ENCODE measurements around the gene TLE2.

Gene TLE2

GRCh38 chr19:2984215-2984528, 44.9 kb downstream of the TLE2 start:
- DNase-seq (ENCODE audit: low spot score): no peak
- peak overlapping the region; percentile 100 for H3K27ac ChIP-seq
- CTCF ChIA-PET: no interaction called here
- TF ChIP-seq CTCF (conservative IDR thresholded peaks at IDR 0.05; ENCODE audit: low read depth): no peak
- POLR2A ChIA-PET (ENCODE audit: low non-redundant PET): no interaction called here

GRCh38 chr19:2983351-2984214, 45.5 kb downstream of the TLE2 start:
- ChIA-PET CTCF (interaction anchor here (0.5 kb wide), 1 partner anchor 93 kb away, joined by 4 read pairs; no protein-coding TSS in a partner anchor), POLR2A (ENCODE audit: low non-redundant PET) (no interaction called here)
- peak; percentile 71 for DNase-seq (ENCODE audit: low spot score)
- no peak for TF ChIP-seq CTCF (conservative IDR thresholded peaks at IDR 0.05; ENCODE audit: low read depth)
- peak overlapping the region; percentile 100 for H3K27ac ChIP-seq

- peak overlapping the region; percentile 100 for H3K27ac ChIP-seq
- DNase-seq (ENCODE audit: low spot score): peak; percentile 62
- CTCF ChIA-PET: interaction anchor here (0.5 kb wide), 1 partner anchor 93 kb away, joined by 4 read pairs; no protein-coding TSS in a partner anchor
- POLR2A ChIA-PET (ENCODE audit: low non-redundant PET): no interaction called here
- no peak for TF ChIP-seq CTCF (conservative IDR thresholded peaks at IDR 0.05; ENCODE audit: low read depth)
Measured at GRCh38 chr19:2982983-2983350, 46.1 kb downstream of the TLE2 start.

DNA sequence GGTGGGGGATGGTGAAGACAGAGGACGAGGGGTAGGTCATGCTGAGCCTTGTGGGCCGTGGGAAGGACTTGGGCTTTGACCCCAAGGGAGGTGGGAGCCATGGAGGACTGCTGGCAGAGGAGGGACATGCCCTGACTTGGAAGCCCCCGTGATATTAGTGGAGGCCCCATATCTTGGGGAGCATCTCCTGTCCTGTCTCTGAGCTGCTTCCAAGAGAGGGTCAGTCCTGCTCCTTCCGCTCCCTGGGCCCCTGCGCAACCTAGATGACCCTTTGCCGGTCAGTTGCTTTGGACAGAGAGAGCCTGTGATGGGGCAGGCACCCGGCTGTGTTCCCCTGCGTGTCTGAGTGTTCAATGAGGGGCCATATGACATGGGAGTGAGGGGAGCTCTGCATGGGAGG, 46.5 kb downstream of the TLE2 start:
- no peak for DNase-seq (ENCODE audit: low spot score)
- ChIA-PET CTCF (no interaction called here), POLR2A (ENCODE audit: low non-redundant PET) (no interaction called here)
- peak overlapping the region; percentile 100 for H3K27ac ChIP-seq
- no peak for TF ChIP-seq CTCF (conservative IDR thresholded peaks at IDR 0.05; ENCODE audit: low read depth)

- CTCF ChIA-PET: no interaction called here
- H3K27ac ChIP-seq: peak overlapping the region; percentile 100
Measured at GRCh38 chr19:2981898-2982297, 47.2 kb downstream of the TLE2 start.

GRCh38 chr19:2978772-2979171, 50.3 kb downstream of the TLE2 start:
- DNase-seq (ENCODE audit: low spot score): no peak
- peak overlapping the region; percentile 67 for H3K27ac ChIP-seq
- CTCF ChIA-PET: no interaction called here
- POLR2A ChIA-PET (ENCODE audit: low non-redundant PET): no interaction called here
- TF ChIP-seq CTCF (conservative IDR thresholded peaks at IDR 0.05; ENCODE audit: low read depth): no peak

More at GRCh38 chr19:2981898-2982297, 47.2 kb downstream of the TLE2 start:
- POLR2A ChIA-PET (ENCODE audit: low non-redundant PET): no interaction called here
- no peak for DNase-seq (ENCODE audit: low spot score)
- no peak for TF ChIP-seq CTCF (conservative IDR thresholded peaks at IDR 0.05; ENCODE audit: low read depth)
